Stimulated activated naive CD4-positive, alpha-beta T cell (primary cell): ENCODE data around the gene DRC7.
A peak's percentile ranks its signal among the peaks of the same experiment; 100 is the strongest.

Experiments
- DNase-seq, 6 experiments: peaks; one replicate each; lab custom pipeline; 2025; lab: John Stamatoyannopoulos, UW

Gene DRC7

GRCh38 chr16:57751539-57752202, 57.1 kb downstream of the DRC7 start:
- DNase-seq: no peak

GRCh38 chr16:57752203-57752580, 57.6 kb downstream of the DRC7 start:
- DNase-seq: no peak

GRCh38 chr16:57752581-57753447, 58.2 kb downstream of the DRC7 start:
- no peak for DNase-seq

GRCh38 chr16:57753448-57754353, 59.1 kb downstream of the DRC7 start:
- DNase-seq: no peak

- DNase-seq: no peak
Observed at GRCh38 chr16:57754354-57755060, 59.9 kb downstream of the DRC7 start.

- DNase-seq: no peak
Observed at GRCh38 chr16:57755061-57755684, 60.6 kb downstream of the DRC7 start.

GRCh38 chr16:57755726-57756423, 61.3 kb downstream of the DRC7 start:
- DNase-seq: no peak

- DNase-seq: no peak
Observed at GRCh38 chr16:57756424-57757325, 62.1 kb downstream of the DRC7 start.

- peak; percentile 44 to 86 (median 78) for DNase-seq
Observed at GRCh38 chr16:57757326-57757786, 62.8 kb downstream of the DRC7 start.

- no peak for DNase-seq
Observed at GRCh38 chr16:57757883-57758282, 63.3 kb downstream of the DRC7 start.

- no peak for DNase-seq
Observed at GRCh38 chr16:57758331-57759117, 63.9 kb downstream of the DRC7 start.

GRCh38 chr16:57759131-57759530, 64.5 kb downstream of the DRC7 start:
- DNase-seq: no peak

- no peak for DNase-seq
Observed at GRCh38 chr16:57759541-57760356, 65.1 kb downstream of the DRC7 start.

- no peak for DNase-seq
Observed at GRCh38 chr16:57760357-57761160, 66.0 kb downstream of the DRC7 start.

- no peak for DNase-seq
Observed at GRCh38 chr16:57761301-57761700, 66.7 kb downstream of the DRC7 start.

GRCh38 chr16:57761957-57762356, 67.4 kb downstream of the DRC7 start:
- DNase-seq: no peak
